ENCODE measurements around the gene ESAM. TPM values are rescaled to one million over a fixed set of nuclear protein-coding genes. Genes with fewer than 3 reads are reported as not detected.

ESAM gene
- total and polyA plus RNA-seq, 12 donors = 25.3 to 88.1 (median 47.0) TPM

DNA sequence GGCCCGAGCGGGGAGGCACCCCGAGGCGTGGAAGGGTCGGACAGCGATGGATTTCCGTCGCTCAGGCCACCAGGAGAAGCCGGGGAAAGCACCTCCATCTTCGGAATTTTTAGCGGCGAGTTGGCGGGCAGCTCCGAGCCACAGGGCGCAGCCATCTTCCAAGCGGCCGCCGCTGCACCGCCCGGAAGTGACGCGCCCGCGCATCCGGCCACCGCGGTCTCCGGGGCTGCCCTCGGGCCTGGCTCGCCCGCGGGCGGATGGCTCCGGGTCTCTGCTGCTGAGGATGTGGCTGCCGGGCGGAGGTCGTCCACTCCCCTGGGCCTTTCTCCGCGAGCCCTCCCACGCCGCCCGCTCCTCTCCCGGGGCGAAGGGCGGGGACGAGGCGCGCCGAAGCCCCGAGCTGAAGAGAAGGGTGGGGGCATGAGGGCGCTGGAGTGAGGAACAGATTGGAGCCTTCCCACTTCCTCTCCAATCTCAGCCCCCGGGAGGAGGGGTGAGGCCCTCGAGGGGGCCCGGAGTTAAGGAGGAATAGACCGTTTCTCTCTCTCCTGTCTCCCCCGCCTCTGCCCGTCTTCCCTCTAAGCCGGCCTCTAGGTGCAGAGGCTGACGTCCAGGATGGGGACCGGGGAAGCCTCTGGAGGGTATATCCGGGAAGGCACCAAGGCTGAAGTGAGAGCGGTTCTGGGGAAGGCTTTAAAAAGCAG lies 38.3 kb upstream of the ESAM start, which contains the start of gene MSANTD2:
Gene MSANTD2 (minus strand): TSS at position 181 of the 704 bp plus-strand sequence. CDS start 26 bp downstream, at position 155.
- 0% methylated on average over 51 to 62 of the region's 62 CpGs for WGBS, 2 donors
- DNase-seq (peak; percentile 83 to 86), ATAC-seq (peak; percentile 96 to 99 (median 98))
- Histone ChIP-seq H3K27me3 (peaks cover 0 to 4% (median 0%) of the 10 kb centered on the region in 7 donors), H3K27ac (peak within 1 kb of the TSS; percentile 94 to 100 (median 98)), H3K9me3 (no peaks in the 10 kb centered on the region), H3K4me3 (peak within 1 kb of the TSS; percentile 65 to 93 (median 84)), H3K36me3 (peaks cover 0 to 5% (median 0%) of the 10 kb centered on the region in 9 donors), H3K4me1 (peaks cover 5 to 37% (median 33%) of the 10 kb centered on the region in 9 donors)
- intact Hi-C loops (cut with DNase I) = loop anchor here in 3 of 10 donors (2.0 to 5.0 kb wide), 4 partner anchors 36 to 38 kb away; partner anchors contain the start of gene ESAM (in 1 of the 3)
- TF ChIP-seq CTCF (IDR thresholded peaks at IDR 0.05) = no peak

DNA sequence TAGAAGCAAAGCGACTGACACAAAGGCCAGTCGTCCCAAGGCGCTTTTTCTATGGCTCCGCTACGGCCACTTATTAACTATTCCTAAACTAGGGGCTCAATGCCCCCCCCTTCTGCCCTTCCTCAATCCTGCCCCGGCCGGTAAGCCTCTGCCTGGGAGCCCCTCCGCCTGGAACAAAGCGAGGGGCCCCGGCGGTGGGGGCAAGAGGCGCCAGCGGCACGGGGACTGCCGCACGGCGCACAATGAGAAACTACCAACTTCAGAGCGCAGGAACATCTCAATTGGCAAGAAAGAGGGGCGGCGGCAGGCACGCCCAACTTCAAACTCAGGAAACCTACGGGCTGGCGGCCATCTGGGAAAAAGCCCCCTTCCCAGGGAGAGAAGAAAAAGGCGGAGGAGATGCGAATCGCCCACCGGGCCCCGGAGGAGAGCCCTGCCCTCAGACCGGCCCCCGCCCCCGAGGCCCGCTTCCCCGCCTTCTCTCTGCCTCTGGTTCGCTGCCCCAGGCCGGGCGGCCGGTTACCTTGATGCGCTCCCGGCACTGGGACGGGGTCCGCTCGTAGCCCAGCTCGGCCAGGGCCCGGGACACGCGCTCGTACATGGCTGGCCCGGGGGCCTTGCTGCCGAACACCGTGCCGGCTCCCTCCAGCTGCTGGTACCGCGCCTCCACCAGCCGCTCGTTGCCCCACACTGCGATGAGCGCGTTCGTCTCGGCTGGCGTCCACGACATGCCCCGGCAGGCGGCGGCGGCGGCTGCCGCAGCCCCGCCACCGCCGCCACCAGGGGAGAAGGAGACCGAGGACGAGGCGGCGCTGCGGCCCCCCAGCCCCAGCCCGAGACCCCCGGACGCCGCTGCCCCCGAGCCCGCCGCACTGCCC lies 37.5 kb upstream of the ESAM start:
- peaks cover 5 to 39% (median 33%) of the 10 kb centered on the region in 9 donors for H3K4me1 ChIP-seq
- no peaks in the 10 kb centered on the region for H3K9me3 ChIP-seq
- 0 to 1% methylated on average over 70 to 83 of the region's 83 CpGs for WGBS, 2 donors
- H3K27ac ChIP-seq = peak overlapping the region; percentile 94 to 100 (median 98)
- TF ChIP-seq CTCF (IDR thresholded peaks at IDR 0.05) = no peak
- H3K27me3 ChIP-seq = peaks cover 0 to 4% (median 0%) of the 10 kb centered on the region in 7 donors
- peak overlapping the region; percentile 65 to 93 (median 84) for H3K4me3 ChIP-seq
- peak; percentile 20 to 33 for DNase-seq
- H3K36me3 ChIP-seq = no peaks in the 10 kb centered on the region
- peak in 7 of 8 donors; percentile 6 to 51 (median 27) for ATAC-seq
- intact Hi-C loops (cut with DNase I) = loop anchor here in 5 of 10 donors (2.0 to 10.0 kb wide), 6 partner anchors 33 to 135 kb away; partner anchors contain the start of gene ESAM (in 3 of the 5)

GRCh38 chr11:124798991-124799347 lies 36.9 kb upstream of the ESAM start:
- H3K9me3 ChIP-seq = no peaks in the 10 kb centered on the region
- H3K36me3 ChIP-seq = no peaks in the 10 kb centered on the region
- H3K4me1 ChIP-seq = peaks cover 5 to 40% (median 35%) of the 10 kb centered on the region in 9 donors
- TF ChIP-seq CTCF (IDR thresholded peaks at IDR 0.05) = no peak
- 2% methylated on average over 8 of the region's 8 CpGs for WGBS, 2 donors
- intact Hi-C loops (cut with DNase I) = loop anchor here in 4 of 10 donors (5.0 to 10.0 kb wide), 3 partner anchors 33 to 134 kb away; partner anchors contain the start of gene ESAM (in 2 of the 4)
- peaks cover 0 to 4% (median 0%) of the 10 kb centered on the region in 7 donors for H3K27me3 ChIP-seq
- peak overlapping the region in 8 of 10 donors; percentile 94 to 100 (median 98) for H3K27ac ChIP-seq
- DNase-seq (no peak), ATAC-seq (no peak)
- peak overlapping the region; percentile 65 to 93 (median 84) for H3K4me3 ChIP-seq

DNA sequence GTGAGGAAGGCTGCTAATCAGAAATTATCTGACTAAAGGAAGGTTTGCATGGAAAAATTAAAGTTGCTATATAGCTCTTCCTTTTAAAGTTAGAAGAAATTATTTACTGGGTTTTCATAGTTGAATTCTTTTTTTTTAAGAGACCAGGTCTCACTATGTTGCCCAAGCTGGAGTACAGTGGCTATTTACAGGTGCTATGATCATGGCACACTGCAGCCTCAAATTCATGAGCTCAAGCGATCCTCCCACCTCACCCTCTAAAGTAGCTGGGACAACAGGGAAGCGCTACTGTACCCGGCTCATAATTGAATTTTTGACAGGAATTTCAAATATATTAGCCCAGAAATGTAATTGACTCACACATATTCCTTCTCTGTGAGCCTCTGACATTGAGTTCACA lies 34.2 kb upstream of the ESAM start:
- intact Hi-C loops (cut with DNase I) = loop anchor here in 4 of 10 donors (5.0 to 10.0 kb wide), 3 partner anchors 34 to 132 kb away; partner anchors contain the start of gene ESAM (in 2 of the 4)
- H3K4me1 ChIP-seq = peaks cover 7 to 57% (median 43%) of the 10 kb centered on the region in 9 donors
- peaks cover 0 to 4% (median 0%) of the 10 kb centered on the region in 7 donors for H3K27me3 ChIP-seq
- ATAC-seq = no peak
- no peaks in the 10 kb centered on the region for H3K36me3 ChIP-seq
- 86 to 93% methylated on average over 3 of the region's 3 CpGs for WGBS, 2 donors
- no peaks in the 10 kb centered on the region for H3K9me3 ChIP-seq
- DNase-seq = no peak
- no peak overlapping the region for H3K27ac ChIP-seq
- no peak for TF ChIP-seq CTCF (IDR thresholded peaks at IDR 0.05)
- H3K4me3 ChIP-seq = no peak overlapping the region

All from heart right ventricle (tissue), 16 donors.